GOT3 (cell line): Measurements from ENCODE around the gene KISS1R.
"Not testable (repeated sequence)": the region's sequence is repeated elsewhere in the genome, so short reads cannot be mapped to it uniquely, and the experiment has no call there.

Experiments
- DNase-seq: peaks from one replicate; lab custom pipeline; 2025; ENCODE audit warnings: mixed read lengths; lab: John Stamatoyannopoulos, UW

The KISS1R gene

DNA sequence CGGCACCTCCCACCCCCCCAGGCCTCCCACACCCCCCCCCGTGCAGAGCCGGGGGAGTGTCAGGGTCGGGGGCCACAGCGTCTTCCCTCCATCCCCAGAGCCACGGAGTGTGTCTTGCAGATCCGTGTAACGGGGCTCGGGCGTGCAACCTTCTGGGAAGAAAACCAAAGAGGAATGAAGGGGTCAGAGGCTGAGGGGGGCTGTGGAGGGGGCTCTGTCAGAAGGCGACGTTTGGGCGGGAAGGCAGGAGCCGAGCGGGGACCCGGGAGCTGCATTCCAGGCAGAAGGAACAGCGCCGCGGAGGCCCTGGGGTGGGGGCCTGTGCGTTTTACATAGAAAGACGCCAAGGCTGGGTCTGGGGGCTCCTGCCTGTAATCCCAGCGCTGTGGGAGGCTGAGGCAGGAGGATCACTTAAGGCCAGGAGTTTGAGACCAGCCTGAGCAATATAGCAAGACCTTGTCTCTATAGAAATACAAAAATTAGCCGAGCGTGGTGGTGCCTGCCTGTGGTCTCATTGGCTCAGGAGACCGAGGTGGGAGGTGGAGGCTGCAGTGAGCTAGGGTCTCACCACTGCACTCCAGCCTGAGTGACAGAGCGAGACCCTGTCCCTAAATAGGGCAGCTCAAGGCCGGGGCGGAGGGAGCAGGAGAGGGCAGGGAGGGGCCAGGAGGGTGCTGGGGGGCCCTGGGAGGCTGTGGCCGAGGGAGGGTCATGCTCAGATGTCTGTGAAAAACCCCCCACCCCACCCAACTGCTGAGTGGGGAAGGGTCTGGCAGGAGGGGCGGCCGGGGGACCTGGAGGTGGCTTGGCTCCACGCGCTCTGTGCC is 36.5 kb downstream of the KISS1R start:
- no peak for DNase-seq

DNA sequence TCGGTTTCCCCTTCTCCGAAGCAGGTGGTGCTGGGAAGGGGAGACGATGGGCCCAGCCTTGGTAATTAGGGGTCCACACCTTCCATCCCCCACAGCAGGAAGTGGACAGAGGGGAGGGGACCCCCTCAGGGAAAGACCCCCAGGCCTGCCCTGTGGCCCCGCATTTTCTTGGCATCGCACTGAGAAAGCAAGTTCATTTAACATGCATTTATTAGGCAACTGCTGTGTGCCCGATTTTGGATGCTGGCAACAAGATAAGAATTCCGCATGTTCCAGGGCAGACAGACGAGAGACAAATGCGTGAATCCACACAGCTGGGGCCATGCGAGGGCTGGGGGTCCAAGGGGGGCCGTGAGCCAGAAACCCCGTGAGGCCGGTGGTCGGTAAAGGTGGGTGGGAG is 37.1 kb downstream of the KISS1R start:
- no peak for DNase-seq

DNA sequence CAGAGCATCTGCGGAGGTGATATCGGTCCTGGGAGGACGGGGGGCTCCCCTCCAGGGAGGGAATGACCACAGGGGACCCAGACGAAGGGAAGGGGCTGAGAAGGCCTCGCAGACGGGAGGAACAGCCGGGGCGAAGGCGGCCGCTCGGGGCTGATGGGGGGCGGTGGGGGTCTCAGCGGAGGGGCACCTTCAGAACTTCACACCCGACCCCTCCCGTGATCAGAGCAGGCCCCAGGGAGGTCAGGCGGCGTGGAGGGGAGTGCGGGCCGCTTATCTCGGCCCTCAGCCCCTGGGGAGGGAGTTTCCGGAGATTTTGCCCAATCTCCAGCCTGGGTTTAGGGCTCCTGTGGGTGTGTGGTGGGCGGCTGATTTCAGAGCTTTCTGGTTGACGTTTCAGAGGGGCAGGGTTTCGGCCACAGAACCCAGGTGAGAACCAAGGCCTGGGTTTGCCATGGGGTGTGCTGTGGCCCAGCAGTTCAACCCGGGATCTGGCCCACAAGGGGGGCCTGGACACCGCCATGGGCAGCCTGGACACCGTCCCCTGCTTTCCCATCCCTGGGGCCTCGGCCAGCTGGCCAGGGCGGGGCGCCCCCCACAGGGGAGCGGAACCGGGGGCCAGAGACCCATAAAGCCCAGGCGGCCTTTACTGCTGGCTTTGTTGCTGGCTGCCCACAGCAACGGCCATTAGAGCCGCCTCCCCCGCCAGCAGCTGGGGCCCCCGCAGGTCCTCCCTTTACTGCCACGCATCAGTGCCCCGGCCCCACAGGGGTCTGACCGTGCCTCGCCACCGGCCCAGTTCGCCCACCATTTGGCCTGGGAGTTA is 37.8 kb downstream of the KISS1R start:
- no peak for DNase-seq

DNA sequence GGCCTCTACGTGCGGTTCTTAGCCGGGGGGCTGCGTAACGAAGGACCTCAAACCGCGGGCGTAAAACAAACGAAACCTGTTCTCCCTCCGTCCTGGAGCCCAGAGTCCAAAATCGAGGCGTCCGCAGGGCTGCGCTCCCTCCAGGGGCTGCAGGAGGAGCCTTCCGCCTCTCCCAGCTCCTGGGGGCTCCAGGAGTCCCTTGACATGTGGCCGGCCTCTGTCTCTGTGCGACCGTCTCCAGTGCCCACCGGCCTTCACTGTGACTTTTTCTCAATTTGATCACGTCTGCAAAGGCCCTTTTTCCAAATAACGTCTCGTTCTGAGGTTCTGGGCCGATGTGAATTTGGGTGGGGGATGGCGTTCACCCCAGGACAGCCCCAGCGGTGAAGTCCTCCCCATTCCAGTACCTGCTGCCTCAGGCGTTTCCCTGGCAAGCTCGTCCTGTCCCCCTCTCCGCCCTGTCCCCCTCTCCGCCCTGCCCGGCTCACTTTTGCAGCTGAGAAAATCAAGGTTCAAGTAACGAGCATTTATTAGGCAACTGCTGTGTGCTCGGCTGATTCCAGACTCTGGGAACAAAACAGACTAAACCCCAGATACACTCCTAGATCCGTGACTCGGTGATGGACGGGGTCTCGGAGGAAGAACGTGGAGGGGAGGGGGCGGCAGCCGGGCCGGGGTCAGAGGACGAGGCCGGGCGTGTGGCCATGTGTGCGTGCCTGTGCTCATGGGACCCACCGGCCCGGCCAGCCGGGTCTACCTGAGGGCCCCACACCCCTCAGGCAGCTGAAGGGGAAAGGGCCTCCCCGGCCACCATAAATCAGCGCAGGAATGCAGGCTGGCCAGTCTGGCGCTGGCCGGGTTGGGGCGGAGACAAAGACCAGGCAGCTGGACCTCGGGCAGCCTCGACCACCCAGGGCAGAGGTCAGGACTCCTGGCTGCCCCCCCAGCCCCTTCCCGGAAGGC is 39.0 kb downstream of the KISS1R start:
- no peak for DNase-seq

DNA sequence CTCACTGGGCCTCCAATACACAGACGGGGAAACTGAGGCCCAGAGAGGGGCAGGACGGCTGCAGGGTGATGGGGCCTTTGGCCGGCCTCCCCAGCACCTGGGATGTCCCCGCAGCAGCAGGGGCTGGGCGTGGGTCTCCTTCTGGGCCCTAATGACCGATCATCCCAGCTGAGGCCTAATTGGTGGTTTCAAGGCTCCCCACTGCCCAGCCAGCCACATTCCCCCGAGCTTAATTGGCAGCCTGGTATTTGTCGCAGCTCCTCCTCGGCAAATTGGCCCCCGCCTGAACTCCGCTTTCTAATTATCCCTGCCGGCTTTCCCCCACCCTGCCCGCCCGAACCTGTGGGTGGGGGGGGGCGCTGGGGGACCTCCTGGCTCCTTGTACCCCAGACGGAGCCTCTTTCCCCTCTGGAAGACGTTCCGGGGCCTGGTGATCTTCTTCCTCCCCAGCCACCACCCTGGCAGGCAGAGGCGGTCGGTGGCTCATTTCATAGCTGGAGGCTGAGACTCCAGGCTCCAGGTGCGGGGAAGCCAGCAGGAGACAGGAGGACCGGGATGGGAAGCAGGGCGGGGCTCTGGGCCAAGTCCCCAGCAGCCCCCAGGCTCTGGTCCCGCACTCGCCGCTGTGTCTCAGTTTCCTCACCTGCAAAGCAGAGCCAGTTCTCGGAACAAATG is 39.8 kb downstream of the KISS1R start:
- no peak for DNase-seq

DNA sequence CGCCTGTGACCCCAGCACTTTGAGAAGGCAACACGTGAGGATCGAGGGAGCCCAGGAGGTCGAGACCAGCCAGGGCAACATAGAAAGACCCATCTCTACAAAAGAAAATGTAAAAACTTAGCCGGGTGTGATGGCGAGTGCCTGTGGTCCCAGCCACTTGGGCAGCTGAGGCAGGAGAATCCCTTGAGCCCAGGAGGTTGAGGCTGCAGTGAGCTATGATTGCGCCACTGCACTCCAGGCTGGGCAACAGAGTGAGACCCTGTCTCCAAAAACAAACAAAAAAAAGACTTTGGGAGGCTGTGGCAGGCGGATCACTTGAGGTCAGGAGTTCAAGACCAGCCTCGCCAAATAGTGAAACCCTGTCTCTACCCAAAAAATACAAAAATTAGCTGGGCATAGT is 40.4 kb downstream of the KISS1R start:
- not testable (repeated sequence) for DNase-seq

DNA sequence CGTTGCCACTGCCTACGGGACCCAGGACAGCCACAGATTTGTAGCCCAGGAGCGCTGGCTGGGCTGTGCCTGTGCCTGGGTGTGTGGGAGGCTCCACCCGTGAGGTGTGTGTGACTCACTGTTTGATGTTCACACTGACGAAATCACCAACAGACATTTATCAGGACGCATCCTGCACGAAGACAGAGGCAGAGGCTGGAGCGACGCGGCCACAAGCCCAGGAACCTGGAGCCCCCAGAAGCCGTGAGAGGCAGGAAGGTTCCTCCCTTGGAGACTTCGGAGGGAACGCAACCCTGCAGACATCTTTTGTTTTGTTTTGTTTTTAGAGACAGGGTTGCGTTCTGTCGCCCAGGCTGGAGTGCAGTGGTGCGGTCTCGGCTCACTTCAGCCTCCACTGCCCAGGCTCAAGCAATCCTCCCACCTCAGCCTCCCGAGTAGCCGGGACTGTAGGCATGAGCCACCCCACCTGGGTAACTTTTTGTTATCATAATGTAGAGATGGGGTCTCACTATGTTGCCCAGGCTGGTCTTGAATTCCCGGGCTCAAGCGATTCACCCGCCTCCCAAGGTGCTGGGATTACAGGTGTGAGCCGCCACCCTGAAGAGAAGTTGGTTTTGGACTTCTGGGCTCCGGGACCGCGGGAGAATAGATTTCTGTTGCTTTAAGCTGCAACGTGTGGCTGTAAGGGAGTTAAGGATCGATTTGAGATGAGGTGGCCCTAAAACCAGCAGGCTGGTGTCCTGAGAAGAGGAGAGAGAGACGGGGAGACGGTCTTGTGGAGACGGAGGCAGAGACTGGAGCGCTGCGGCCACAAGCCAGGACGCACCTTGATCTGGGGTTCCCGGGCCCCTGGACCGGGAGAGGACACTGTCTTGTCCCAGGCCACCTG is 42.1 kb downstream of the KISS1R start:
- no peak for DNase-seq

DNA sequence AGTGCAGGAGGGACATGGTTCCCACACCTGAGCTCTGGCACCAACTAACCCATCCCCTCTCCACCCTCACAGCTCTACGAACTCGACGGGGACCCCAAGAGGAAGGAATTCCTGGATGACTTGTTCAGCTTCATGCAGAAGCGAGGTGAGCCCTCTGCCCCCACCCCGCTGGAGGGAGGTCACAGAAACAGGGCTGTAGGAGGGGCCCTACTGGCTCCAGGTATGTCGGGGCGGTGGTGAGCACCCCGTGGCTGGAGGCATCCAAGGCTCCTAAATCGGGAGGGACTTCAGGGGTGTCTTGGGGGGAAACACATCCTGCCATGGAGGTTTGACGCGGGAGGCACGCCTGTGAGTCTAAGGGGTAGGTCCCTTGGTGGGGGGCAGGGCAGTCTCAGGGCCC is 42.9 kb downstream of the KISS1R start:
- DNase-seq, result no peak

DNA sequence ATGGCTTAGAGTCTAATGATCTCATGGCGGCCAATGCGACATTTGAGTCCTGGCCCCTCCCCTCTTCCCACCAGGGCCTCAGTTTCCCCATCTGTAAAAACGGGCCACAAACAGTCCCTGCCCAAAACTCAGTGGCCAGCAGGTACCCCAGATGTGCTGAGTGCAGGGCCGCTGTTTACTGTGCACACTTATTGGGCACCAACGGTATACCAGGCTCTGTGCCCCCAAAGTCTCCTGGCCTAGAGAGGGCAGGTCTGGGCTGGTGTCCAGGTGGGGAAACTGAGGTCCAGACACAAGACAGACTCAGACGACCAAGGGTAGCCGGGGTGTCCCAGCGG is 43.4 kb downstream of the KISS1R start:
- no peak for DNase-seq

DNA sequence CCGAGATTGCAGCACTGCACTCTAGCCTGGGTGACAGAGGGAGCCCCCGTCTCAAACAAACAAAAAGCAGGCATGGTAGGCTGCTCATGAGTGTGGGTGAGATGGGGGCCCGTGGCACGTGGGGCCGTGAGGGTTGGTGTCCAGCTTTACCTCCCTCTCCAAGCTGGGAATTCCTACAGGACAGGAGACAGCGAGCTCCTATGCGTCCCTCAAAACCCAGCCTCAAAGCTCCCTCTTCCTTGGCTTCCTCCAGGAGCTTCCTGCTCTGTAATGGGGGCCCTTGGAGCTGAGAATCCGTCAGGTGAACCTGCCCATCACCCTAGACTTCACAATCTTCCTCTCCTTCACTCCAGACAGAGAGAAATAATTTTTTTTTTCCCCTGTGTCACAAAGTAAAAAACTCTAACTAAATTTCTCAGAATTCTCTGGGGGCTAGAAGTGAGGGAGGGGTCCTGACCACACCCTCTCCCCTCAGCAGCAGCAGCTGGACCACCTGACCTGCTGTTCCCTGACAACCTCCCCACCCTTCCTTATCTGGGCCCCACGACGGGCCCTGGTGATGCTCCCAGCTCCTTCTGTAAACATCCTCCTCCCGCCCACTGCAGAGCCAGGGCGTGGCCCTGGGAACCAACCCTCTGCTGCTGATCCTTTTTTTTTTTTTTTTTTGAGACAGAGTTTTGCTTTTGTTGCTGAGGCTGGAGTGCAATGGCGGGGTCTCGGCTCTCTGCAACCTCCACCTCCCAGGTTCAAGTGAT is 44.9 kb downstream of the KISS1R start:
- DNase-seq, result no peak

DNA sequence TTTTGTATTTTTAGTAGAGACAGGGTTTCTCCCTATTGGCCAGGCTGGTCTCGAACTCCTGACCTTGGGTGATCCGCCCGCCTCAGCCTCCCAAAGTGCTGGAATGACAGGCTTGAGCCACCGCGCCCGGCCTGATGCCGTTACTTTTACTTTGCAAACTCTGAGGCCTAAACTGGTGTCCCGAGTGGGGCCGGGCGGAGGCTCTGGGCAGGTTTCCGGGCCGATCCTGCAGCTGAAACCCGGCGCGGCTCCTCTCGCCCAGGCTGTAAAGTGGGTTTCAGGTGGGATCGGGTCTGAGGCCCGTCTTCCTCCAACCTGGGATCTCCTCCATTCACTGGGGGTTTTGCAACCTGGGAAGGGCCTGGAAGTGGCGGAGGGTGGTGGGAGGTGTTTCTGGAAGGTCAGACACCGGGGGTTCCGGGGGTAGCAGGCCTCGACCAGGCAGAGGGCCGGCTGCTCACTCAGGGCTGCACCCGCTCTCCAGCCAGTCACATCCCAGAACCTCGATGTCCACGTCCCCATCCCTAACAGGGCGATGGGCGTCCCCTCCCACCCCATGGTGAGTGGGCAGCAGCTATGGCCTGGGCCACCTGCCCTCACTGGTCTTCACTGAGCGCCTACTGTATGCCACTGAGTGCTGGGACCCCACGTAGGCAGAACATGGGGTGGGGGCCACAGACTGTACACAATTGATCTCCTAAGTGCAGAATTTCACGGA is 45.7 kb downstream of the KISS1R start:
- no peak for DNase-seq

DNA sequence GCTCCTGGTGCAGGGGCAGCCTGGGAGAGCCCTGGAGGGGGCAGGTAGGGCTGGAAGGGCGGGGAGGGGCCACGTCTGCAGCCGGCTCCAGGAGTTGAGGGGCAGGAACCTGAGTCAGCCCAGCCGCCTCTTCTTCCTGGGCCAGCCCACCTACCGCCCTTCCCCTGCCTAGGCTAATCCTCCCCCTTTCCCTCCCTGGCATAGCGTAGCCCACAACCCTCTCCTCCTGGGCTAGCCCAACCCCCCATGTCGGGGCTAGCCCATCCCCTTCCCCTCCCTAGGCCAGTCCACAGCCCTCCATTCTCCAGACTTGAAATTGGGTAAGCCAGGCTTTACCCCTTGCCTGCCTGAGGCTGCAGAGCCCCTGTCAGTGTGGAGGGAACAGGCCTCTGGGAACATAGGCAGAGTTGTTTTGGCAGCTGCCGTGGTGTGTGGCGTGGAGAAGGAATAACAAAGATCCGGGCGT is 46.4 kb downstream of the KISS1R start:
- DNase-seq, result no peak

DNA sequence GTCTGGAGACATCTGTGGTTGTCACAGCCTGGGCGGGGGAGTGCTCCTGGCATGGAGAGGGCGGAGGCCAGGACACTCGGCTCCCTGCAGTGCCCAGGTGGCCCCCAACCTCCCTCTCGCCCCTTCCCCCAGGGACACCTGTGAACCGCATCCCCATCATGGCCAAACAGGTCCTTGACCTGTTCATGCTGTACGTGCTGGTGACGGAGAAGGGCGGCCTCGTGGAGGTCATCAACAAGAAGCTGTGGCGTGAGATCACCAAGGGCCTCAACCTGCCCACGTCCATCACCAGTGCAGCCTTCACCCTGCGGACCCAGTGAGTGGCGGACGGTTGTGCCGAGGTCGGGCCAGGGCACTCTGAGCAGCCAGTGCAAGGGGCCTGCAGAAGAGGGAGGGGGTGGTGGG is 47.0 kb downstream of the KISS1R start:
- DNase-seq, result no peak

DNA sequence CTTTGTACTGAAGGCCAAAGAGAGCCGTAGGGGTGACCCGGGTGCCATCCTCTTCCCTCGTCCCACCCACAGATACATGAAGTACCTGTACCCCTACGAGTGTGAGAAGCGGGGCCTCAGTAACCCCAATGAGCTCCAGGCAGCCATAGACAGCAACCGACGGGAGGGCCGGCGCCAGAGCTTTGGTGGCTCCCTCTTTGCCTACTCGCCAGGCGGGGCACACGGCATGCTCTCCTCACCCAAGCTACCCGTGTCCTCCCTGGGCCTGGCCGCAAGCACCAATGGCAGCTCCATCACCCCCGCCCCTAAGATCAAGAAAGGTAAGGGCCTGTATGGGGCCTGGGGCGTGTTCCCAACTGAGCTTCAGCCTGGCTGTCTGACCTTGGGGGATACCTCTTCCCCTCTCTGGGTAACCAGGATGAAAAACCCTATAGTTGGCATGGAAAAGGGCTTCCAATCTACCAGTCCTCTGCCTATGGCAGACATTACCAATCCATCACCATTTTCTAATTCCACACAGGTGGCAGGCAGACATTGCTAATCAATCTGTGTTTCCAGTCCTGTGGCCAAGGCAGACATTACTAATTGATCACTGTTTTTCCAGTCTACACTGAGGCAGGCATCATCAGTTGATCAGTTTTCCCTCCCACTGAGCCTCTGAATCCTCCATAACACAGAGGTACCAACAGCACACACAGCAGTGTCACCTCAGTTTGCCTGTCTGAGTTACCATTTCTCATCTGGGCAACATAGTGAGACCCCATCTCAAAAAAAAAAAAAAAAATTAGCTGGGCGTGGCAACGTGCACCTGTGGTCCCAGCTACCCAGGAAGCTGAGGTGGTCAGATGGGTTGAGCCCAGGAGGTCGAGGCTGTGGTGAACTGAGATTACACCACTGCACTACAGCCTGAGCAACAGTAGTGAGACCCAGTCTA is 47.9 kb downstream of the KISS1R start:
- no peak for DNase-seq

DNA sequence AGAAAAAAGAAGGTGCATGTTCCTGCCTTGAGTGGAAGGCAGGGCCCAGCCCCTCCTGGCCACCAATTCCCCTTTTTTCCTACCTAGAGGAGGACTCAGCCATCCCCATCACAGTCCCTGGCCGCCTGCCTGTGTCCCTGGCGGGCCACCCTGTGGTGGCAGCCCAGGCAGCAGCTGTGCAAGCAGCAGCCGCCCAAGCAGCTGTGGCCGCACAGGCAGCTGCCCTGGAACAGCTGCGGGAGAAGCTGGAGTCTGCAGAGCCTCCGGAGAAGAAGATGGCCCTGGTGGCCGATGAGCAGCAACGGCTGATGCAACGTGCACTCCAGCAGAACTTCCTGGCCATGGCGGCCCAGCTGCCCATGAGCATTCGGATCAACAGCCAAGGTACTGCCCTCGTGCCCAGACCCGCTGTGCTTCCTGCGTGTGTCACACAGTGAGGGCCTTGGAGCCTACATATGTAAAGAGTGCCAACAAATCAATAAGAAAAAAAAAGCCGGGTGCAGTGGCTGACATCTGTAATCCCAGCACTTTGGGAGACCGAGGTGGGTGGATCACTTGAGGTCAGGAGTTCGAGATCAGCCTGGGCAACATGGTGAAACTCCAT is 49.5 kb downstream of the KISS1R start:
- no peak for DNase-seq
